ENCODE measurements around the gene THAP11. TPM values are rescaled to one million over a fixed set of nuclear protein-coding genes. Genes with fewer than 3 reads are reported as not detected.
A peak's percentile ranks its signal among the peaks of the same experiment; 100 is the strongest.
"Not testable (repeated sequence)": the region's sequence is repeated elsewhere in the genome, so short reads cannot be mapped to it uniquely, and the experiment has no call there.

THAP11 gene
- total RNA-seq, 3 donors from 2014 or later (not counting 1 experiment from before 2014, with no cell fraction given) = 25.5 to 35.8 (median 30.3) TPM

GRCh38 chr16:67834242-67834614, 7.9 kb upstream of the THAP11 start:
- peaks cover 25% of the 10 kb centered on the region for H3K36me3 ChIP-seq (ENCODE audit: control insufficient read depth, insufficient read depth, low read length)
- ATAC-seq = no peak
- intact Hi-C loops (cut with micrococcal nuclease) = no loop called here
- H3K27me3 ChIP-seq (ENCODE audit: control insufficient read depth, insufficient read depth, low read length) = no peaks in the 10 kb centered on the region
- no peak for DNase-seq
- WGBS (ENCODE audit: insufficient coverage) = 85% methylated on average over 8 of the region's 10 CpGs
- Mint-ChIP-seq H3K36me3 (no peaks in the 10 kb centered on the region), H3K27me3 (ENCODE audit: low read depth in 2 of 2) (no peaks in the 10 kb centered on the region), H3K9me3 (no peaks in the 10 kb centered on the region), H3K4me1 (peaks cover 6 to 23% of the 10 kb centered on the region in 2 donors), H3K4me3 (peak overlapping the region; percentile 96), H3K27ac (peak overlapping the region; percentile 82 to 95)
- H3K4me1 ChIP-seq (ENCODE audit: control insufficient read depth, insufficient read depth, low read length) = peaks cover 16% of the 10 kb centered on the region
- peak overlapping the region; percentile 72 for H3K4me3 ChIP-seq (ENCODE audit: low read length)
- TF ChIP-seq CTCF (IDR thresholded peaks at IDR 0.05) = no peak
- no peak overlapping the region for H3K27ac ChIP-seq (ENCODE audit: low read length)
- no peaks in the 10 kb centered on the region for H3K9me3 ChIP-seq (ENCODE audit: control insufficient read depth, insufficient read depth, low read length)

GRCh38 chr16:67837190-67837589, 4.9 kb upstream of the THAP11 start:
- H3K27ac ChIP-seq (ENCODE audit: low read length); H3K9me3 ChIP-seq (ENCODE audit: control insufficient read depth, insufficient read depth, low read length); H3K36me3 ChIP-seq (ENCODE audit: control insufficient read depth, insufficient read depth, low read length); H3K27ac Mint-ChIP-seq; H3K9me3 Mint-ChIP-seq; H3K27me3 Mint-ChIP-seq (ENCODE audit: low read depth in 2 of 2); H3K4me3 ChIP-seq (ENCODE audit: low read length); intact Hi-C loops (cut with micrococcal nuclease); ATAC-seq; H3K27me3 ChIP-seq (ENCODE audit: control insufficient read depth, insufficient read depth, low read length); DNase-seq; H3K4me3 Mint-ChIP-seq; H3K36me3 Mint-ChIP-seq: not testable (repeated sequence)
- peaks cover 21% of the 10 kb centered on the region for H3K4me1 ChIP-seq (ENCODE audit: control insufficient read depth, insufficient read depth, low read length)
- peaks cover 11 to 23% of the 10 kb centered on the region in 2 donors for H3K4me1 Mint-ChIP-seq
- WGBS (ENCODE audit: insufficient coverage) = 96% methylated on average over 10 of the region's 10 CpGs

GRCh38 chr16:67837811-67838210, 4.3 kb upstream of the THAP11 start:
- Mint-ChIP-seq H3K9me3 (no peaks in the 10 kb centered on the region), H3K27ac (no peak overlapping the region)
- peaks cover 23% of the 10 kb centered on the region for H3K4me1 ChIP-seq (ENCODE audit: control insufficient read depth, insufficient read depth, low read length)

GRCh38 chr16:67841198-67841815, 813 bp upstream of the THAP11 start:
- Mint-ChIP-seq H3K4me3 (peak overlapping the region; percentile 89), H3K27me3 (ENCODE audit: low read depth in 2 of 2) (no peaks in the 10 kb centered on the region), H3K27ac (peak overlapping the region; percentile 89 to 93), H3K9me3 (no peaks in the 10 kb centered on the region), H3K36me3 (no peaks in the 10 kb centered on the region), H3K4me1 (peaks cover 33 to 34% of the 10 kb centered on the region in 2 donors)
- H3K9me3 ChIP-seq (ENCODE audit: control insufficient read depth, insufficient read depth, low read length) = no peaks in the 10 kb centered on the region
- H3K36me3 ChIP-seq (ENCODE audit: control insufficient read depth, insufficient read depth, low read length) = peaks cover 3% of the 10 kb centered on the region
- H3K27ac ChIP-seq (ENCODE audit: low read length) = peak overlapping the region; percentile 96
- intact Hi-C loops (cut with micrococcal nuclease) = loop anchor here (5.0 kb wide), 1 partner anchor 96 kb away; the partner anchor contains the start of gene PSMB10
- 74% methylated on average over 17 of the region's 17 CpGs for WGBS (ENCODE audit: insufficient coverage)
- peaks cover 44% of the 10 kb centered on the region for H3K4me1 ChIP-seq (ENCODE audit: control insufficient read depth, insufficient read depth, low read length)
- no peak overlapping the region for H3K4me3 ChIP-seq (ENCODE audit: low read length)
- no peak for ATAC-seq
- DNase-seq = no peak
- no peak for TF ChIP-seq CTCF (IDR thresholded peaks at IDR 0.05)
- H3K27me3 ChIP-seq (ENCODE audit: control insufficient read depth, insufficient read depth, low read length) = no peaks in the 10 kb centered on the region

More at GRCh38 chr16:67837811-67838210, 4.3 kb upstream of the THAP11 start:
- Histone ChIP-seq H3K27ac (ENCODE audit: low read length) (no peak overlapping the region), H3K27me3 (ENCODE audit: control insufficient read depth, insufficient read depth, low read length) (no peaks in the 10 kb centered on the region), H3K4me3 (ENCODE audit: low read length) (no peak overlapping the region), H3K9me3 (ENCODE audit: control insufficient read depth, insufficient read depth, low read length) (no peaks in the 10 kb centered on the region), H3K36me3 (ENCODE audit: control insufficient read depth, insufficient read depth, low read length) (no peaks in the 10 kb centered on the region)
- H3K4me3 Mint-ChIP-seq = no peak overlapping the region
- intact Hi-C loops (cut with micrococcal nuclease) = no loop called here
- TF ChIP-seq CTCF (IDR thresholded peaks at IDR 0.05) = no peak
- H3K27me3 Mint-ChIP-seq (ENCODE audit: low read depth in 2 of 2) = no peaks in the 10 kb centered on the region
- DNase-seq (no peak), ATAC-seq (no peak)
- 98% methylated on average over 2 of the region's 2 CpGs for WGBS (ENCODE audit: insufficient coverage)
- H3K36me3 Mint-ChIP-seq = no peaks in the 10 kb centered on the region
- peaks cover 14 to 21% of the 10 kb centered on the region in 2 donors for H3K4me1 Mint-ChIP-seq

All from natural killer cell (primary cell).